ENCODE data around the gene BCLAF3.

DNA sequence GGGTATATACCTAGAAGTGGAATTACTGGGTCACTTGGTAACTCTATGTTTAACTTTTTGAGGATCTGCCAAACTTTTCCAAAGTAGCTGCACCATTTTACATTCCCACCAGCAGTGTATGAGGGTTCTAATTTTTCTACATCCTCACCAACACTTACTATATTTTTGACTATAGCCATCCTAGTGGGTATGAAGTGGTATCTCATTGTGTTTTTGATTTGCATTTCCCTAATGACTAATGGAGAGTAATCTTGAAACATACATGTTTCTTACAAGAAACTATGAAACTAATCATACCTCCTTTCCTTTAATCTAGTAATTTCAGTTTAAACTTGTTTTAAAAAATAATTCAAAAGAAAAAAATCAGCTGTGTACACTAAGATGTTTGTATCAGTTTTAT is 17.9 kb downstream of the BCLAF3 start:
- TF ChIP-seq, protein P1, sequence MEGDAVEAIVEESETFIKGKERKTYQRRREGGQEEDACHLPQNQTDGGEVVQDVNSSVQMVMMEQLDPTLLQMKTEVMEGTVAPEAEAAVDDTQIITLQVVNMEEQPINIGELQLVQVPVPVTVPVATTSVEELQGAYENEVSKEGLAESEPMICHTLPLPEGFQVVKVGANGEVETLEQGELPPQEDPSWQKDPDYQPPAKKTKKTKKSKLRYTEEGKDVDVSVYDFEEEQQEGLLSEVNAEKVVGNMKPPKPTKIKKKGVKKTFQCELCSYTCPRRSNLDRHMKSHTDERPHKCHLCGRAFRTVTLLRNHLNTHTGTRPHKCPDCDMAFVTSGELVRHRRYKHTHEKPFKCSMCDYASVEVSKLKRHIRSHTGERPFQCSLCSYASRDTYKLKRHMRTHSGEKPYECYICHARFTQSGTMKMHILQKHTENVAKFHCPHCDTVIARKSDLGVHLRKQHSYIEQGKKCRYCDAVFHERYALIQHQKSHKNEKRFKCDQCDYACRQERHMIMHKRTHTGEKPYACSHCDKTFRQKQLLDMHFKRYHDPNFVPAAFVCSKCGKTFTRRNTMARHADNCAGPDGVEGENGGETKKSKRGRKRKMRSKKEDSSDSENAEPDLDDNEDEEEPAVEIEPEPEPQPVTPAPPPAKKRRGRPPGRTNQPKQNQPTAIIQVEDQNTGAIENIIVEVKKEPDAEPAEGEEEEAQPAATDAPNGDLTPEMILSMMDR (IDR thresholded peaks at IDR 0.05; ENCODE audit: poor library complexity), result no peak
- no peak for TF ChIP-seq EZH2 (IDR thresholded peaks at IDR 0.05; ENCODE audit: borderline replicate concordance)

Measured in hepatocyte (in vitro differentiated cells).